LoVo (cell line): ENCODE results near the gene NACC2.

Source experiments
- DNase-seq: peaks from one replicate; pipeline ENCODE4 v3.0.0-alpha.2; 2016; ENCODE audit warnings: low spot score

Gene NACC2

DNA sequence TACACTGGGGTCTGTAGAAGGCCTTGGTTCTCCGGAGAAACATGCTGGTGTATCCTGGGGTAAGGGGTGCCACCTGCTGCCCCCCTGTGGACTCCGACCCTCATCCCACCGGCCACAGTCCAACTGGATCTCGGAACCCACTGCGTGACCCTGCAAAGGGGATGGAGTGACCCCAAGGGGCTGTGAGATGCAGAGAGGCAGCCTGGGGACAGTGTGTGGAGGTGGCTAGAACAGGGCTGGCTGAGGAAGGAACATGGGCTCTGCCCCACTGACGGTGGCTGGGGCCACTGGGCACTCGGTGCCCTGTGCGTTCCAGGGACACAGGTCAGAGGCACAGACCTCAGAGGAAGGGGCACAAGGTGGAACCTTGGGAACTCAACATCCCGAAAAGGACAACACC, 2.3 kb downstream of the NACC2 start:
- DNase-seq = no peak

DNA sequence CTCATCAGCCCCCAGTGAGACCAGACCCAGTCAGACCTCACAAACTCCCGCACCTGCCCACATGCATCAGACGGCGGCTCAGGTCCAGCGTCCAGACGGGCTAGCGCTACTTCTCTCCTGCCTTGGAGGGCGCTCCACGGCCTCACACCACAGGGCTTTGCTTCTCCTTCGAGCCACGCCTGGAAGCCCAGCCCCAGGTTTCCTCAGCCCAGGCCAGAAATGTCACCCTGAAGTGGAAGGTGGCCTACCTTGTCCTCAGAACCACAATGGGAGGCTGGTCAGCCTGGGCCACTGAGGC, 2.8 kb downstream of the NACC2 start:
- no peak for DNase-seq

DNA sequence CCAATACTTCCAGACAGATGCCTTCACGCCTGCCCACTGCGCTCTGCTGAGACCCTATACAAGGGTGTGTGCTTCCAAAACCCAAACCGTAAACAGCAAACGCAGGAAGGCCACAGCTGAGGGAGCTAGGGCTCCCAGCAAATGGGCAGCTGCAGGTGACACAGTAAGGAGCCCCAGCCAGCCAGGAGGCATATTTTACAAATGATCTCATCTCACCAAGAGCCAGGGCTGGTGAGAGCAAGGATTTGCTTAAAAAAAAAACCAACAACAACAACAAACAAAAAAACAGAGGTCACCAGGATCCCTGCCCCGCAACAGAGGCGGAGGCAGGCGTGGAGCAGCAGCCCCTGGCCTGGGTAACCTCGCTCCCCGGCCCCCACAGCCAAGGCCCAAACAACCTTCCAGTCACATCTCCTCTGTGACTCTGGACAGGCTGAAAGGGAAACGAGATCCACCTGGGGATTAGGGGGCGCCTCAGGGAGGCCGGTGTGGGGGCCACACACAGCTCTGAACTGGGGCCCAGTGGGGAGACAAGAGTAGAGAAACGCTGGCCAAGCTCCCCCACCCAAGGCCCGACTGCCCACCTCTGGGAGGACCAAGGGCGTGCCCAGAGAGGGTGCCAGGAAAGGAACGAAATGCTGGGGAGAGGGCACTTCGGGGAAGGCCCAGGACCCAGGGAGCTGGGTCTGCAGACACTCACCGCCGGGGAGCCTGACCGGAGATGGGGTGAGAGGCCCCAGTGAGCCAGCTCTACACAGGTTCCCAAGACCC, 3.3 kb downstream of the NACC2 start:
- DNase-seq = no peak

DNA sequence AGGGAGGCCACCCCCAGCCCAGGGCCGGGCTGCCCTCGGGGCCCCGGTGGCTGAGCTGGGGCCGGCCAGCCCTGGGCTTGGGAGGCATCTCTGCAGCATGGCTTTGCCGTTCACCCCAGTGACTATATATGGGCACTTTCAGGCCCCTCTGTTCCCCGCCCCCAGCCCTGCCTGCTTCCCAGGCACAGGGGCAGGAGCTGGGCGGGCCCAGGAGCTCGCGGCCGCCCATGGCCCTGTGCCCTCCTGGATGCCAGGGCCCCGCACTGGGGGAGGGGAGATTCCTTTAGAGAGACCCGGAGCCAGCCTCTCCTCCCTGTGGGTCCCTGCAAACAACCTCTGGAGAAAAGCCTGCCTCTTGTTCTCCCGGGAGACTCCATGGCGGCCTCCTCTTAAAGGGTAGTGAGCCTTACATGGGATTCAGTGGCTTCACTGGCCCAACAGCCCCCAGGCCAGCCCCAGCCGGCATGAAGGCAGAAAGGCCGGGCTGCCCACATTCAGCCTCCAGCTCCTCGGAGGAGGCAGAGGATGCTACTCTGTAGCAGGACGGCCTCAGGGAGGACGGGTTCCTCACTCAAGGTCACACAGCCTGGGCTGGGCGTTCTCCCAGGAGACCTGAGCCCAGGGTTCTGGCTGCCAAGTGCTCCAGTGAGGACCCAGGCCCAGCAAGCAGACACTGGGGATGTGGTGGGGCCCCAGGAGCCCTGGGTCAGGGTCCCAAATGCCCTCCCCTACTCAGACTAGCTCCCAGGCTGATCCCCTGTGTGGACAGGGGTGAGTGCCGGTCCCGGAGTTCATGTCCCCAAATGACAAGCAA, 4.1 kb downstream of the NACC2 start:
- DNase-seq = no peak

DNA sequence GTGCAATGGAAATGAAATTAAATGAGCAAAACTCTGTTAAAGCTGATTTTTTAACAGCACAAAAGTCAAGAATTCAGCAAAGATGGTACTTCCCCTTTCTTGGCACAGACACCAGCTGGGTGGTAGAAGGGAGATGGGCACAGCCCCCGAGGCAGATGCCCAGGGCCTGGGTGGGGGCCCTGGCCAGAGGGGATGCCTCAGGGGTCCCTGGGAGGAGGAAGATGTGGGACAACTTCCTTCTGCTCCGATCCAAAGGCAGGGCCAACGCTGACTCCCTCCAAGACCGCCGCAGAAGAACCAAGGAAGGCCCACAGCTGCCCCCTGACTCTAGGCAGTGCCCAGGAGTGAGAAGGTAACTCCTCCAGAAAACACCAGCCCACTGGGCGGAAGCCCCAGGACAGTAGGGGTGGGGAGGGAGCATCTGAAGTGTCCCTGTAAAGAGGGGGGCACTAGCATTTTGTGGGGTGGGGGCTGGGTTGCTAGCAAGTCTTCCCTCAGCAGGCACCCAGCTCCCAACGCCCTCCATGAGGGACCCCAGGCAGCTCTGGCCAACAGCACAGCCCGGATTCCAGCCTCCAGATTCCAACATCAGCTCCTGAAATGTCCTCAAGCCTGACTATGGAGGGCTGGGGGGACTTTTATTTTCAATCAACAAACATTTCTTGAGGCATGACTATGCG, 4.9 kb downstream of the NACC2 start:
- no peak for DNase-seq

DNA sequence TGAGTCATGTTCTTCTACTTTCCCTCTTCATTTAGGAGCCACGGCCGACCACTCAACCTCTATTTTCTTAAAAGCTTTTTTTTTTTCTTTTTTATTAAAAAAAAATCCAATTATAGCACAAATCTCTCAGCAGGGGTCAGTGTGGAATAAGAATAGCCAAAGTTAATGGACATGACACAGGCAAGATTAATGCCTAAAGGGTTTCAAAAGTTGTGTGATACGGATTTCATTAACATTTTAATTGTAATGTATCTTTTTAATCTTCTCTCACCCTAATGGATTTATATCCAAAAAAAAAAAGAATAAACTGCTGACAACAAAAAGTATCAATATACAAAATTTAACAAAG, 5.4 kb downstream of the NACC2 start:
- DNase-seq = no peak

DNA sequence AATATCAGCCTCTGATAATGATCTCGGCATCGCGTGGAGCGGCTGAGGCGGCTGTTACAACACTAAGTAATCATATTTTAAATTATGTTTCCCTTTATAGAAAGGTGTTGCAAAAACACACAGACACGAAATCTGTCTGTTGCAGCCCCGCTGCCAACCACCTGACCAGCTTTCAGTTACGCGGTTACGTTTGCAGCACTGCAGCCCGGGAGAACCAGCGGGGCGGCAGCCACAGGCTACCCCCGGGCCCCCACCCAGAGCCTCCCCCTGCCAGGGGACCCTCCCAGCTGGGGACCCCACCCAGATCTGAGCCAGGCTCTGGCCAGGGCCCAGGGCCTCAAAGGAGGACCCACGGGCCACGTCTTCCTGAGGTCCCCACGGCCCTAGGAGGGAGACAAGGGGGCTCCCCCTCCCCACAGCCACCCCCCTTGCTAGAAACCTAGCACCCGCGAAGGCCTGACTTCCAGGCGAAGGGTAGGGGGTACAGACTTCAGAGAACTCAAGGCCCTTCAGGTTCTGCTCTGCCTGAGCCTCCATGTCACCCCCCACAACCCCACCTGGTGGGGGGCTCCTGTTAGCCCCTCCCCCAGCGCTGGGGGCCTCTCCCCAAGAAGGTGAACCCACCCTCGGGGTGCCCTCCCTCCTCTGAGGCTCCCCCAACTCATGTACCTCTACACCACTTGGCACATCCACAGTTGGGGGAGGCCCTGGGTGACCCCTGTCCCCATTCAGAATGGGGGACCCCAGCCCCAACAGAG, 6.0 kb downstream of the NACC2 start:
- no peak for DNase-seq

DNA sequence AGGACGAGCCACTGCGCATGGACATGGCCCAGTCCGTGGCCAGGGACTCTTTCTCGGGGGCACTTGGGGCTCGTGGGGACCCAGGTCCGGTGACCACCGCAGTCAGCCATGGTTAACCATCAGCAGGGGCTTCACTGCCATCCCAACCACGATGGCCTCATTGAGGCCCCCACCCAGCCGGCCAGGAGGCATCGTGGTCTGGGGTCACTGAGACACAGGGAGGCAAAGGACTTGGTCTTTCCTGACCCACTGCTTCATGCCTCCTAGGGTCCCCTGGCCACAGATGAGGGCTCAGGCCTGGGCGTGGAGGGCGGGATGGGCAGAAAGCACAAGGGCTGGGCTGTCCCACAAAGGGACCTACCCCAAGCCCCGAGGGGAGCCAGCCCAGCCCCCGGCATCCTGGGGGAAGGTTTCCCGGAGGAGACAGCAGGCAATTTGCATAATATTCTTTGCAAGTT, 6.6 kb downstream of the NACC2 start:
- no peak for DNase-seq

DNA sequence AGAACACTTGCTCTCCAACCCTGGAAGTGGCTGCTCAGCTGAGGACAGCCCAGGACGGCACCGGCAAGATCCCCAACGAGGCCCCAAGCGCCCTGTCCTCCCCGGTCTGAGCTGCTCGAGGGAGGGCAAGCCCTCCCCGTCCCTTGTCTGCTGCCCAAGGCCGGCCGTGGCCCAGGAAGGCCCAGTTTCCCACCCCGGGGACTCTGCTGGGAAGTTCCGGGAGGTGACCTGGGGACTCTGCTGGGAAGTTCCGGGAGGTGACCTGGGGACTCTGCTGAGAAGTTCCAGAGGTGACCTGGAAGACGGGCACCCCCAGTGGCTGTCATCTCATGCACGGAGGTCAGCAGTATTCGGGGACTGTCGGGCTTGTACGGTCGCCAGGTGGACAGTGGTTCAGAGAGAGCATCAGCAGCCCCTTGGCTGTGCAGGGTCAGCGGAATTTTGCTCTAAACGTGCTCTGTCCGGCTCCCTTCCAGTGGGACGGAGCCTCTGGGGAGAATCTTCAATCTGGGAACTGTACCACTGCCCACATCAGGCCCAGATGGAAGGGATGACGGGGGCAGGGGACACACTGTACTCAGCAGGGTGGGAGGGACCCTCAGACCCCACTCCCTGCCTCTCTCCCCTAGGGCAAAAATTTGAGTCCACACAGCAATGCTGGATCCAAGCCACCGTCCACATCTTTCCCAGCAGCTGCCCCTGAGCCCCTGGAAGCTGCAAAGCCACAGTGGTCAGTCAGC, 7.2 kb downstream of the NACC2 start:
- DNase-seq = no peak

DNA sequence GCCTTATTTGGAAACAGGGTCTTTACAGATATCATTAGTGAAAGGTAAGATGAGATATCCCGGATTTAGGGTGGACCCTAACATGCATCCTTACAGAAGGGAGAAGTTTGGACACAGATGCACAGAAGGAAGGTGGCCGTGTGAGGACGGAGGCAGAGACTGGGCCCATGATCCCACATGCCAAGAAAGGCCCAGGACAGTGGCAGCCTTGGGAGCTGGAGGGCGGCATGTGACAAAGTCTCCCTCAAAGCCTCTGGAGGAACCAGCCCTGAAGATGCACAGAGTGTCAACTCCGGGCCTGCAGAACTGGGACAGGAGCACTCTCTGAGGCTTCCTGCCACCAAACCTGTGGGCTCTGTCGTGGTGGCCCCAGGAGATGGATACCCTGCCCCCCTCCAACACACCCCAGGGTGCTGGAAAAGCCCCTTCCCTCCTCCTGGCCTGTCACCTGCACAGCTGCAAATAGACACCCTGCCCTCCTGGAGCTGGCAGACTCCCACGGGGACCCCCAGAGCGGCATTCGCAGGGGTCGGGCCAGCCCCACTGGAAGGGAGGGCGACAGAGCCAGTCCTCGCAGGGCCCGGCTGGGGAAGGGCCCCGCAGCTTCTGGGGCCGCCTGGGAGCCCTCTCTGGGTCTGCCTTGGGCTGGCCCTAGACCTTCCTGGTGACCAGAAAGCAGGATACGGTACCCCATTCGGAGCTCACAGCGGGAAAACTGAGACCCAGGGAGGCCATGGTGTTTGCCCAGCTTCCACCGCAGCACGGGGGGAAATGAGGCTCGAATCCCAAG, 7.9 kb downstream of the NACC2 start:
- DNase-seq = no peak

DNA sequence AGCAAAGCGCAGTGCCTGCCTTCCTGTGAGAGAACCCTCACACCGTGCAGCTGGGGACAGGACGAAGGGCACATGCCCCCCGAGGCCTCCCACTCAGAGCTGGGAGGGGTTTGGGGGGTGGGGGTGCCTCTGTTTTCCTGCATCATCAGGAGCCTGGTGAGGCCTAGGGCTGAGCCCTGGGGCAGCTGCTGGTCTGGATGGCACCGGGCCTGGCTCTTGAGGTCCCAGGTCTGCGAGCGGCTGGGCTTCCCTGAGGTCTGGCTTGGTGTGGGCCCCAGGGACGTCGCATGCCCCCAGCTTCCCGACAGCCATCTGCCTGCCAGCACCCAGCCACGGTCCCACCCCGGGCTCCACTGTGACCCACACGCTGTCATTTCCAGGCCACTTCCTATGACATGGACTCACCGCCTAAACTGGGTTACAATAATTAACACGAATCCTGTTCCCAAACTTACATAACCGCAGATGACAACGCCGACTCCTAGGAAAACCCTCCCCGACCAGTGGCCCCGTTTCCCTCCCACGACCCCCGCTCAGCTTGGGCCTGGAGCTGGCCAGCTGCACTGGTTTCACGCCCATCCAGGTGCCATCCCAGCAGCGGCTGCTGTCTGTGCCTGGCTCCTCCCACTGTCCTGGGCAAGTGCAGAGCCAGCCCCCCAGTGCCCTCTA, 8.7 kb downstream of the NACC2 start:
- DNase-seq = no peak

DNA sequence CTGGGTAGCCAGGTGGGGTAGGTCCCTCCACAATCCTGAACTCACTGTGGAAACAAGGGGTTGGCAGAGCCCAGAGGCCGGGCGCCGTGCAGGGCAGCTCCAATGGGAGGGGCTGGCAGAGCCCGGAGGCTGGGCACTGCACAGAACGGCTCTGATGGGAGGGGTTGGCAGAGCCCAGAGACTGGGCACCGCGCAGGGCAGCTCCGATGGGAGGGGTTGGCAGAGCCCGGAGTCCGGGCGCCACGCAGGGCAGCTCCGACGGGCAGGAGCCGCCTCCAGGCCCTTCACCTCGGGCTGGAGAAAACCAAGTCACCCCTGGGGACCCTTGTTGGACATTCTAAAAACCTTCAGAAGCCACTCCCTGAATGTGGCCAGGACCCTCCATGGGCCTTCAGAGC, 9.3 kb downstream of the NACC2 start:
- DNase-seq = no peak

DNA sequence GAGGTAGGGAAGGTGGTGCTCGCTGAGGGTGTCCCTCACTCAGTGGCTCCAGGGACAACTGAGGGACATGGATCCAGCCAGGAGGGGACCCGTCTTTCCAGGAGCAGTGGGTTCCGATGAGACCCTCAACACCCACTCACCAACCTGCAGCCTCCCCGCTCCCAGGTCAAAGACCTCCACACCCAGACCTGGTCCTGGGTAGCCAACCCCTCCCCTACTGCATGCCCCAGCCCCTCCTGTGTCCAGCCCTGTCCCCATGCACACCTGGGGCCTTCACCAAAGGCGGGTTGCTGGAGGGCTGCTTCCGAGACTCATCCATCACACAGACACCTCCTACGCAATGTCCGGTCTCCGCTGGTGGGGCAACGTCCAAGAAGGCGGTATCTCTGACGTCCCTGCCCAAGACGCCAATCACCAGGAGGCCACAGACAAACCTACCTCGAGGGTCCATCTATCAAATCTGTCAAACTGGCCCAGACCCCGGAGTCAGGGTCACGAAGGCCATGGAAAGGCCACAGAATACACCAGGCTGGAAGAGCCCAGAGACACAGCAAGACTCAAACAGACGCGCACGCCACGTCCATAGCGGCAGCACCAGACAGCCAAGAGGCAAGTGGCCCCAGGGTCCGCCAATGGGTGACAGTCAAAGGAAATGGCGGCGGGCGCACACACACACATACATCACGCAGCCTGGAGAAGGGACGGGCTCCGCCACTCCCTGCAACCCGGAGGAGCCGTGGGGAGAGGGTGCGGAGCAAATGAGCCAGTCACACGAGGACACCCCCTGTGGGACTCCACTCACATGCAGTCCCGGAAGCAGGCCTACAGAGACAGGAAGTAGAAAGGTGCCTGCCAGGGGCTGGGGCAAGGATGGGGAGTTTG, 10.8 kb downstream of the NACC2 start:
- DNase-seq = no peak

DNA sequence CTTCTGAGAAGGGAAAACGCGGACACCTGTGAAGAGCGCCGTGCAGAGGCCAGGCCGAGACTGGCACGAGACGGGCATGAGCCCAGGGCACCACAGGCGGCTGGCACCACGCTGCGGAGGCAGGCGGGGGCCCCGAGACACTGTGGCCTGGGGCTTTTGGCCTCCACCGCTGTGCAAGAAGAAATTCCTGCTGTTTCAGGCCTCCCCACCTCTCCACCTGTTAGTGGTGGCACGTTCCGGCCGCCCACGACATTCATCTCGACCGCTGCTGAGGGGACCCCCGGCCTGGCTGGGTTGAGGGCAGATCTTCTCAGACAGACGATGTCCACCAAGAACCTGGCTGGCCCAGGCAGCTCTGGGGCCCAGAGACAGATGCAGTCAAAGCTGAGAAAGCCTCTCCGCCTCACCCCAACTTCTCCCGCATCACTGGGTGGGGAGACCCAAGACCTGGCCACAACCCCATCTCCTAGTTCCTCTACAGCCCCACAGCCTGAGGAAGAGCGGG, 11.5 kb downstream of the NACC2 start:
- no peak for DNase-seq

DNA sequence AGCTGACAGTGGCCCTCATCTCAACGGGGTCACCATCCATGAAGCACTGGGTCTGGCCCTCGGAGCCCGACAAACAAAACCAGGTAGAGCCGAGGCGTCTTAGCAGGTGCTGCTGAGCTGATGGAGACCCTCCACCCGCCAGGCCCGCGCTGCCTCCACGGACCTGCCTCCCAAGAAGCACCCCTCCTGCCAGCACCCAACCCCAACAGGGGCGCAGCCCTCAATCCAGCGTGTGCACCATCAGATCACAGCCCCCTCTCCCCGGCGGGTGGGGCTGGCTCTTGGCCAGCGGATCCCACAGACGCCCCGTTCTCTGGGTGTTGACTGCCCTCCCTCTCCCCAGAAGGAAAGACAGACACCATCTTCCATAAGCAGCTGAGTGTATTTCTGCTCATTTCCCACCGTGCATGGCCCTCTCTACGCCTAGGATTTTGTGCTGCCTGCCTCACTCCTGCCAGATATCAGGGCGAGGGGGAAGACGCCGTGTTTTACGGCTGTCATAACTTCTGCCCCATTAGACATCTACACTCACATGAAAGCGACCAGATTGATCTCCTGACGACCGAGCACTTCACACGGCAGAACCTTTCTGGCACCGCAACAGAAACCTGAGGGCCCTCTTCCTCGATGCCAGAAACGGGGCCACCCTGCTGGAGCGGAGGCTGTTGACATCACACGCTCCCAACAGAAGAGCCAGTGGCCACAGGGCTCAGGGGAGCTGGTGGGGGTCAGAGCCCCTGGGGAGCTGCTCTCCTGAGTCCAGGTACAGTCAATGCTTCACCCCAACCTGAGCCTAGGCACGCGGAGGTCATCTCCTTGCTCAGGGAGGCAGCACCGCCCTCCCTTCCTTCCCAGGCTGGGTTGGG, 12.4 kb downstream of the NACC2 start:
- no peak for DNase-seq

DNA sequence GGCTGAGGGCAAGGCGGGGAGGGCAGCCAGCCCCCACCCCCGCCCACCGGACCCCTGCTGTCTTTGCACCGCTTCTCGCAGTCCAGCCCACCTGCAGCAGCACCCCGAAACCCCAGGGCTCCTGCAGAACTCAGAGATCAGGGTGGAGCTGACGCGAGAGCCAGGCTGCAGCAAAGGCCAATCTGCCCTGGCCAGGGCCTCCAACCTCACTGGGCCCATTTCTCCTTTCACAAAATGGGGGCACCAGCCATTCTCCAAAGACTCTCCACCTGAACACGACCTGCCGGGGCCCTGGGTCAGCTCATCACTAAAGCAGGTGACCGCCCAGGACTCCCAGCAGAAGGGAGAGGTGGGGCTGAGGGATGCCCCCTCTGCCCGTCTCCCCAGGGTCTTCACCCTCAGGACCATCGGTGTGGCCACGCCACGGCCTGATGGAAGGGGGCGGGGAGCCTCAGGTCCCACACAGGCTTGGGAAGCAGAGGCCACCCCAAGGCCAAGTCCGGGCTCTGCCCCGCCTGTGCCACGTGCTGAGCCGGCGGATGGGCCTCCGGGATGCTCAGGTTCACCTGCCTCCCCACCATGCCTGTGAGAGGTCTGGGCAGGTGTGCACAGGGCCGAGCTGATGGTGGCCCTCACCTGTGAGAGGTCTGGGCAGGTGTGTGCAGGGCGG, 13.1 kb downstream of the NACC2 start:
- no peak for DNase-seq

DNA sequence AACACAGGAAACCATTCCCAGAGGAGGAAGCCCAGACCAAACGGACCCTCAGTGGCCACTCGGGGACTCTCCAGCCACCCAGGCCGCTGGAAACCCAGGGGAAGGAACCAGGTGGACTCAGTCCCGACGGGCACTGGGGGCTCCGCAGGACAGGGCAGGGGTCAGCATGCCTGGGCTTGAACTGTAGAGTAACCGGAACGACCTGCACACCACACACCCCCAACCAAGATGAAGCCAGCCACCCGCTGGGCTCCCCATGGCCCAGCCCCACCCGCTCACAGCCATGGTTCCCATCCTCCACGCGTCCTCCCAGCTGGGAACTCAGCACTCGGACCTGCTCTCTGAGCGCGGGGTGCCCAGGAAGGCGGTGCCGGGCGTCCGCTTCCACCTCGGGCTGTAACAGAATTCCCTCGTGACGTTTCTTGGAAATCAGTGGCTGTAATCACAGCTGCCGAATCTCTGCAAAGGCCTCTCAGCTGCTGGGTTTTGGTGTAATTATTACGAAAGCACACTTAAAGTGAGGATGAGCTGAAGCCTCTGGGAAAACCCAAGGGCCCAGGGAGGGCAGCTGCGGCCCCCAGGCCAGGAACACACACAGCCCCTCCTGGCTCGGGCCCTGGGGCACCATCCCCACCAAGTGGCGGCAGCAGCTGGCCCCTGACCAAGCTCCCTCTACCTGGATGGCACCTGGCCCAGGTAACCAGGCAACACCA, 13.8 kb downstream of the NACC2 start:
- DNase-seq = no peak
